HG02938 (cell line): ENCODE data around the gene OGFR.

Experiments used
- ATAC-seq: cut with Tn5 transposase; IDR thresholded peaks from one replicate; pipeline ENCODE4 v1.9.1; 2021; ENCODE audit warnings: mild to moderate bottlenecking, moderate library complexity; ENCODE audit not compliant: unreplicated experiment

OGFR gene

DNA sequence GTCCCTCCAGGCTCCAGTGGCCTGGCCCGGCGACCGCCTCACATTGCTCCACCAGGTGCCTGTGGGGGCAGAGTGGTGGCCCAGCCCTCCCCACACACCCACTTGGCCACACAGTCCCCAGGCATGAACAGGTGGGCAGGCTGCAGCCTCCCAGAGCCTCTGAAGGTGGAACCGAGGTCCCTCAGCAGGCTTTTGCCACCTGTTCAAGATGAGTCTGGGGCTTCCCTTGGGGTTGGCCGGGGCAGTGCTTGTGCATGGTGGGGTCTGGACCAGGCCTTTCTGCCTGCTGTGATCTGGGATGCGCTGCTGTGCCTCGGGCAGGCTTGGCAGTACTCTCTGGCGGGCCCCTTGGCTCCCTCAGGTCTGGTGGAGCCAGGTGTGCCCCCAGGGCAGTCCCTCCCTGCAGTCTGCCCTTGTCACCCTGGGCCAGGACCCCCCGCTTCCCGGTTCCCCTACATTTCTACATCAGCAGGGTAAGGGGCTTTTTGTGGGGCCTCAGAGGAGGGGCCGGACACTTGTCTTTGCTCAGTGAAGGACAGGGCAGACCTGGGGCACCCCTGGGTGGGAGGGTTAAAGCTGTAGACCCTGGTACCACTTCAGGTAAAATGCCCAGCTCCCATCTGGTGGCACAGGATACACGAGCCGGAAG is 9.5 kb downstream of the OGFR start:
- no peak for ATAC-seq

DNA sequence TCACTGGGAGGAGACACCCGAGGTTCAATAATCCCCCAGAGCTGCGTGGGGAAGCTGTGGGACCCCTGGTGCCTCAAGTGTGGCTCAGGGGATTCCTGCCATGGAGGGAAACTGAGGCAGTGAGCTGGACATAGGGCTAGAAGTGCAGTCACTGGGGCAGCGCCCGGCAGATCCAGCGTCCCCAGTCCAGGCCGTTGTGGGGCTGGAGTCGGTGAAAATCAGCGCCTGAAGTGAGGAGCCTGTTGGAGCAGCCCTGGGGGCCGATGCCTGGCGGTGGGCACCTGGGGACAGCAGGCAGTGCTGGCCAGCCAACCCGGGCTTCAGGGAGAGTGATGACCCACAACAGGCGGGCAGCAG is 10.1 kb downstream of the OGFR start:
- no peak for ATAC-seq

DNA sequence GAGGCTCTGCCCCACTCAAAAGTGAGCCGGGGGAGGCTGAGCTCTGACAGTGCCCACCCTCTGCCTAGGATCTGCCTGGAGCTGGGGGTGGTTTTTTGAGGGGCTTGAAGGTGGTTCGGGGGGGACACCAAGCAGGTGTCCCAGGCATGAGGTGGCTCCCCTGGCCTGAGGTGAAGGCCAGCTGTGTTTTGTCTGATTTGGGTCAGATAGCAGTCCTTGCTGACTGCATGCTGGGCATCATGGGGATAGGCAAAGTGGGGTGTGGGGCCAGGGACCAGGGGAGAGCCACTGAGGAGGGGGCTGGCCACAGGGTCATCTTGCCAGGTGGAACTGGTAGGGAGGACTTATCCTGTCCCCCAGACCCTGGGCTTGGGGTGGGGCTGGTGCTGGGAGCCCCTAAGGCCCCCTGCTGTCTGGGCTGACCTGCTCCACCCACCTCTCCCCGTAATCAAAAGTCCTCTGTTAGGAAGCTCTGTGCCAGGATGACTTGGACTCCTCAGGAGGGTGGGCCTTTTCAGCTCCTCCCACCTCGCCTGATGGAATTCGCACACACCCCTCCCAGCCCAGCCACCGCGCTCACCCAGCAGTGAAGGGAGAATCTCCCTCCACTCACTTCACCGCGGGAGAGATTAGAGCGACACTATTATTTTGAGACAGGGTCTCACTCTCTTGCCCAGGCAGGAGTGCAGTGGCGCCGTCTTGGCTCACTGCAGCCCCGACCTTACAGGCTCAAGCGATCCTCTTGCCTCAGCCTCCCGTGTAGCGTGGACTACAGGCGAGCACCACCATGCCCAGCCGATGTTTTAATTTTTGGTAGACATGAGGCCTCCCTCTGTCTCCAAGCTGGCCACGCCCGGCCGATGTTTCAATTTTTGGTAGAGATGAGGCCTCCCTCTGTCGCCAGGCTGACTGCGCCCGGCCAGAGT is 10.7 kb downstream of the OGFR start:
- ATAC-seq = no peak

GRCh38 chr20:62816031-62816883 is 11.6 kb downstream of the OGFR start:
- ATAC-seq = no peak

DNA sequence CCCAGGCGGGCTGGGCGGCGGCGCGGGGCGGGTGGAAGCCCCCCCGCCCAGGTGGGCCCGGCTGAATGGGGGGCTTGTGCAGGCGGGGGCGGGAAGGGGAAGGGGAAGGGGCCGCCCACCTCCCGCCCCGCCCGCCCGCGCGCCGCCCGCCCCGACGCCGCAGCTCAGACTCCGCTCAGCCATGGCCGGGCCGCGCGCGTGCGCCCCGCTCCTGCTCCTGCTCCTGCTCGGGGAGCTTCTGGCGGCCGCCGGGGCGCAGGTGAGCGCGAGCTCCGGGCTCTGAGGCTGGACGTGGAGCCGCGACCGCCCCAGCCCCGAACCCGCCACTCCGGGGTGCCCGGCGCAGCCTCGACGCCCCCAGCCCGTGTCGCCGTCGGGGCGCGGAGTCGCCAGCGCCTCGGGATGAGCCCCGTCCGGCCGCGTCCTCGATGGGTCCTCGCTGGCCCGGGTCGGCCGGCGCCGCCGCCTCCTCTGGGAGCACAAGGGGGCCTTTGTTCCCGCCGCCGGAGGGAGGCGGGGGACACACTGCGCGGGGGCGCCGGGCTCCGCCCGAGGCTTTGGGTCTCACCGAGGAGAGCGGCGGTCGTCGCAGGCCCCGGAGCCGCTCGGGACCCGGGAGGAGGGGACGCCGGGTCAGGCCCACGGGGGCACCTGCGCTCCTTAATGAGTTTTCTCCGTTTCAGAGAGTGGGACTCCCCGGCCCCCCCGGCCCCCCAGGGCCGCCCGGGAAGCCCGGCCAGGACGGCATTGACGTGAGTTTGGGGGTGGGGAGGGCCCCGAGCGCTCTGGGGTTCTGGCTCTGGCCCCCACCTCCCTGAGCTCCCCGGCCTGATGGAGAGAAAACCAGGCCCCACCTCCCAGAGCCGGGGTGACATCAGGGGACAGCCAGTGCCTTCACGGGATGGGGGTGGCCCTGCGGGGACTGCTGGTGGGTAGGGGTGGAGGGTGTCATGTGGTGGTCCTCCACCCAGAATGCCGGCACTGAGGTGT is 12.5 kb downstream of the OGFR start, which contains the start of gene COL9A3:
Gene COL9A3, plus strand, starts transcription at position 167 of the 990 bp plus-strand sequence. Its CDS starts 15 bp downstream, at position 182.
- no peak for ATAC-seq

GRCh38 chr20:62817975-62818591 is 13.4 kb downstream of the OGFR start:
- ATAC-seq = no peak

- no peak for ATAC-seq
Observed at GRCh38 chr20:62818592-62819493, 14.2 kb downstream of the OGFR start.

DNA sequence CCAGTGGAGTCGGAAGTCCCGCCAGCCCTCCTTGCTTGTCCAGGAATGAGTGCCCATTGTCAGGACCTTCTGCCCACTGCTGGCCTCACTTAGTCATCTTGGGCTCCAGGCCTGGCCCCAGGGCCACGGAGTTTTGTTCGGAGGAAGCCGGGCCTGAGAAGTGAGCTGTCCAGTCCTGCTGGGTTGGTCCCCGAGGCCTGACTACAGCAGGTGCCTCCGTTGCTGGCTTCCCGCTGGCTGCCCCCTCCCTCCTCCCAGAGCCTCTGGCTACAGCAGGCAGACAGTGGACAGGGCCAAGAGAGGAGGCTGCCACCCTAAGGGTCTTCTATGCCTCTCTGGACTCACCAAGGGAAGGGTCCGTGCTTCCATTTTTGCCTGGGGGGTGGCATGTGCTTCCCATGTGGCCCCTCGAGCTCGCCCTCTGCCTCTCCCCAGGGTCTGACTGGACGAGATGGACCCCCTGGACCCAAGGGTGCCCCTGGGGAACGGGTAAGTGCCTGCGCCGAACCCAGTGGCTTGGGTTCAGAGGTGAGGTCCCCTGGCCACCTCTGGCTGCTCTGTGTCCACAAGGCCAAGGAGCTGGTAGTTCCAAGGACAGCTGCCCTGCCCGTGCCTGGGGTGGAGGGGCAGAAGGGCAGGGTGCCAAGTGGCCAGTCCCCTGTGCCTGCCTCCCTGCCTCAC is 15.0 kb downstream of the OGFR start:
- ATAC-seq = no peak

GRCh38 chr20:62820208-62820961 is 15.8 kb downstream of the OGFR start:
- ATAC-seq = no peak

DNA sequence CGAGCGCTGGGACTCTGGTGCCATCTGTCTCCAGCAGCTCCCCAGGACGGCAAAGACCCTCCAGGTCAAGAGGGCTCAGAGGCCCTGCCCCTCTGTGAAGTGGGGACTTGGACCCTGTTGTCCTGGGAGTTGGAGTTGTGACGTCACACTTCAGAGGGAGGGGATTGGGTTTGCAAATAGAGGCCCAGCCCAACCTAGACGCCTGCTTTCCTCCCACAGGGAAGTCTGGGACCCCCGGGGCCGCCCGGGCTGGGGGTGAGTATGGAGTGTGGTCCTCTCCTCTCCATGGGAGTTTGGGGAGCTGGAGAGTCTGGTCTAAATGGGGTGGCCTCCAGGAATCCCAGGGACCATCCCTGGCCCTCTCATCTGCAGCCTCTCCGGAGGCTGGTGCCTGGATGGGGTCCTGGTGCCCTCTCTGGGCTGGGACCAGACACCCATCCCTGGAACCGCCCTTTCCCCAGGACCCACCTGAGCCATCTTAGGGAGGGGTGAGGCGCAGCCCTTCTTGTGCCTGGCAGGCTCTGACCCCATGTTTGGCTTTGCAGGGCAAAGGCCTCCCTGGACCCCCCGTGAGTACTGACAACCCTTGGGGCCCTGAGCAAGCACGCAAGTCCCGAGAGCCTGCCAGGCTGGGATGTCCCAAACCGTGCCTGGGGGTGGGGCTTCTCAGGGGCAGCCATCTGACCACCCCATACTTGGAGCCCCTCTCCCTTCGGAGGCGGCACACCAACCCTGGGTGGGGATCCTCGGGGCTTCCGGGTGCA is 16.5 kb downstream of the OGFR start:
- ATAC-seq = no peak

- no peak for ATAC-seq
Observed at GRCh38 chr20:62821726-62822210, 17.1 kb downstream of the OGFR start.

DNA sequence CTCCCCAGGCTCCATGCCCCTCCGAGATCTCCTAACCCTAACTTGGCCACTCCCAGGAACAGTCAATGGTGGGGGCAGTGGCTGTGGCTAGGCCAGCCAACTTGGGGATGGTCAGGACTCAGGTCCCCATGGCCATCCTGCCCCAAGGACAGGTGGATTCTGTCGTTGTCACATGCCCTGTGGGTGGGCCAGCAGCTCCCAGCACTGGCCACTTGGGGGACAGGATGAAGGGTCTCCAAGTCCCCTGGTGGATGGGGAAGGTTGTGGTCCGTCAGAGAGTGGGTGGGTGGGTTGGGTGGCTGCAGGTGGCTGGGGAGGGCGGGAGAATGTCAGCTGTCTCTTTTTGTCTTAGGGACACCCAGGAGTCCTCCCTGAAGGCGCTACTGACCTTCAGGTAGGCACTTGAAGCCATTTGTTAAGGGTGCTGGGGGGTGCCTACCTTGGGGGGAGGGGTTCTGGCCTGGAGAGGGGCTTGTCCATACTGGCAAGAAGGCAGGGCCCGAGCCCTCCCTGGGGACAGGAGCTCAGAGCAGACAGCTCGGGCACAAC is 17.7 kb downstream of the OGFR start:
- no peak for ATAC-seq

DNA sequence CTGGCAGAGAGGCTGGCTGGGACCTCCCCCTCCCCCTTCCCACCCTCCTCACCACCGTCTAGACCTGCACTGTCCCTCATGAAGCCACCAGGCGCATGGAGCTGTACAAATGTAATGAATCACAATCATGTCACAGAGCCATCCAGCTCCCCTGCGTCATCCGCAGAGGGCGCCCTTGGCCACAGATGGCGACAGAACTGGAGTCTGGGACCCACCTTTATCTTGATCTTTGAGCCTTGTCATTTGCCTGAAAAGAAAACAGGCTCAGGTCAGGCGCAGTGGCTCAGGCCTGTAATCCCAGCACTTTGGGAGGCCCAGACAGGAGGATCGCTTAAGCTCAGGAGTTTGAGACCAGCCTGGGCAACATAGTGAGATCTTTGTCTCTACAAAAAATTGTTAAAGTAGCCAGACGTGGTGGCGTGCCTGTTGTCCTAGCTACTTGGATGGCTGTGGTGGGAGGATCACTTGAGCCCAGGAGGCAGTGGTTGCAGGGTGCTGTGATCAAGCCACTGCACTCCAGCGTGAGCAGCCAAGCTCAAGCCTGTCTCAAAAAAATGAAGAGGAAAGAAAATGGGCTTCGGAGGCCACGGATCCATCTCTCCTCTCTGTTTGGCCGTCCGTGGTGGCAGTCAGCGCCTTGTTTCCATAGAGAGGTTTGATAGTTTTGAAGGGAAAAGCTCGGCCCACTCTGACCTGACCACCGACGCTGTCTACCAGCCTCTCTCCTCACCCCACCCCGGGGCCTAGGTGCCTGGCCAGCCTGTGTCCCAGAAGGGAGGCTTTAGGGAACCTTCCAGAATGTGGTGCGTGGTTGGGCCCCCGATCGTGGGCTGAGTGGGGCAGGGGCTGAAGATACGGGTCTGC is 18.4 kb downstream of the OGFR start:
- ATAC-seq = no peak

- no peak for ATAC-seq
Observed at GRCh38 chr20:62823688-62824475, 19.2 kb downstream of the OGFR start.
